Measurements from ENCODE around the gene CNBD2. TPM values are rescaled to one million over a fixed set of nuclear protein-coding genes. Genes with fewer than 3 reads are reported as not detected.

The CNBD2 gene
- total and polyA plus RNA-seq, 10 of the 15 experiments (the other 5 are each of a cell fraction or from before 2014, with no cell fraction given), result 0.86 to 7.4 (median 4.6) TPM

DNA sequence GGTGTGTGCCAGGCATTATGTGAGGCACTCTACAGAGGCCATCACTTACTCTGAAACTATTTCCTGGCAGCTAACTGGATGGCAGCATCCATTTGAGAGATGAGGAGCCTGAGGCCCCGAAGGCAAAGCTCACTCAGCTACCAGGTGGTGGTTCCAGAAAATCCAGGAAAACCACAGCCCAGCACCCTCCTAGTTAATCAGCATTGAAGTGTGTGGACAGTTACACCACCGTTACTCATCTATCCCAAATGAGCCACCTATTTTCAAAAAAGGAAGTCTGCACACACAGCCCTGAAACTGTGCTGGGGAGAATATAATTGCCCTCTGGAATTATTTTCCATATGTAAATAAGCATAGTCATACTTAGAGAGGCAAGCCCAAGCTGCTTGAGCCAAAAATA lies 67.4 kb downstream of the CNBD2 start:
- Histone ChIP-seq H3K4me1 (ENCODE audit: control insufficient read depth, insufficient read depth, low read length) (no peaks in the 10 kb centered on the region), H3K9ac (ENCODE audit: control insufficient read depth, insufficient read depth, low read length) (no peak overlapping the region), H3K4me2 (ENCODE audit: control insufficient read depth, insufficient read depth) (no peak overlapping the region), H3K4me3 (no peak overlapping the region), H3K79me2 (ENCODE audit: control insufficient read depth, insufficient read depth, low read length) (no peaks in the 10 kb centered on the region), H2AFZ (ENCODE audit: control insufficient read depth, low read depth, low read length) (no peak overlapping the region), H3K36me3 (ENCODE audit: control insufficient read depth in 2 of 2, insufficient read depth in 2 of 2, low read length in 1 of 2) (no peaks in the 10 kb centered on the region), H3K27ac (ENCODE audit: control insufficient read depth, insufficient read depth) (no peak overlapping the region), H3K9me3 (replicated peaks; ENCODE audit: control insufficient read depth, insufficient read depth, low read length) (no peaks in the 10 kb centered on the region; the same call in 2 of the 3 replicates), H3K27me3 (replicated peaks in 1 of 2; ENCODE audit: control insufficient read depth in 2 of 2, insufficient read depth in 2 of 2, low read length in 1 of 2) (no peaks in the 10 kb centered on the region), H4K20me1 (ENCODE audit: control insufficient read depth, insufficient read depth) (no peaks in the 10 kb centered on the region)
- intact Hi-C loops (cut with micrococcal nuclease; ENCODE audit: unreplicated experiment) (no loop called here), in situ Hi-C loops (cut with MboI) (no loop called here)
- CTCF ChIA-PET, result interaction anchor here (1.5 kb wide), 1 partner anchor 43 kb away, joined by 3 read pairs; no protein-coding TSS in a partner anchor
- TF ChIP-seq MAX (IDR thresholded peaks at IDR 0.05; ENCODE audit: low read depth, low read length), result no peak
- no peak for TF ChIP-seq ZNF622 (IDR thresholded peaks at IDR 0.05)
- no peak for TF ChIP-seq SPI1 (IDR thresholded peaks at IDR 0.05; ENCODE audit: borderline replicate concordance, insufficient read depth, low read depth, low read length)
- no peak for TF ChIP-seq JUNB (IDR thresholded peaks at IDR 0.05)
- no peak for TF ChIP-seq GATAD2B (conservative IDR thresholded peaks at IDR 0.05; ENCODE audit: low read depth)
- no peak for TF ChIP-seq RCOR1 (conservative IDR thresholded peaks at IDR 0.05; ENCODE audit: low read depth, low read length)
- no peak for TF ChIP-seq CREM (IDR thresholded peaks at IDR 0.05; ENCODE audit: low read depth)
- no peak for TF ChIP-seq POLR2AphosphoS5 (IDR thresholded peaks at IDR 0.05; ENCODE audit: low read length)
- no peak for TF ChIP-seq ASH2L (IDR thresholded peaks at IDR 0.05; ENCODE audit: borderline replicate concordance, low read depth)
- no peak for TF ChIP-seq ZNF384 (IDR thresholded peaks at IDR 0.05; ENCODE audit: borderline replicate concordance, low read depth, low read length)
- TF ChIP-seq, protein P1, sequence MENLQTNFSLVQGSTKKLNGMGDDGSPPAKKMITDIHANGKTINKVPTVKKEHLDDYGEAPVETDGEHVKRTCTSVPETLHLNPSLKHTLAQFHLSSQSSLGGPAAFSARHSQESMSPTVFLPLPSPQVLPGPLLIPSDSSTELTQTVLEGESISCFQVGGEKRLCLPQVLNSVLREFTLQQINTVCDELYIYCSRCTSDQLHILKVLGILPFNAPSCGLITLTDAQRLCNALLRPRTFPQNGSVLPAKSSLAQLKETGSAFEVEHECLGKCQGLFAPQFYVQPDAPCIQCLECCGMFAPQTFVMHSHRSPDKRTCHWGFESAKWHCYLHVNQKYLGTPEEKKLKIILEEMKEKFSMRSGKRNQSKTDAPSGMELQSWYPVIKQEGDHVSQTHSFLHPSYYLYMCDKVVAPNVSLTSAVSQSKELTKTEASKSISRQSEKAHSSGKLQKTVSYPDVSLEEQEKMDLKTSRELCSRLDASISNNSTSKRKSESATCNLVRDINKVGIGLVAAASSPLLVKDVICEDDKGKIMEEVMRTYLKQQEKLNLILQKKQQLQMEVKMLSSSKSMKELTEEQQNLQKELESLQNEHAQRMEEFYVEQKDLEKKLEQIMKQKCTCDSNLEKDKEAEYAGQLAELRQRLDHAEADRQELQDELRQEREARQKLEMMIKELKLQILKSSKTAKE (IDR thresholded peaks at IDR 0.05; ENCODE audit: low read depth, poor library complexity, severe bottlenecking), result no peak
- no peak for TF ChIP-seq JUND (IDR thresholded peaks at IDR 0.05; ENCODE audit: low read depth, low read length)
- TF ChIP-seq, protein P2, sequence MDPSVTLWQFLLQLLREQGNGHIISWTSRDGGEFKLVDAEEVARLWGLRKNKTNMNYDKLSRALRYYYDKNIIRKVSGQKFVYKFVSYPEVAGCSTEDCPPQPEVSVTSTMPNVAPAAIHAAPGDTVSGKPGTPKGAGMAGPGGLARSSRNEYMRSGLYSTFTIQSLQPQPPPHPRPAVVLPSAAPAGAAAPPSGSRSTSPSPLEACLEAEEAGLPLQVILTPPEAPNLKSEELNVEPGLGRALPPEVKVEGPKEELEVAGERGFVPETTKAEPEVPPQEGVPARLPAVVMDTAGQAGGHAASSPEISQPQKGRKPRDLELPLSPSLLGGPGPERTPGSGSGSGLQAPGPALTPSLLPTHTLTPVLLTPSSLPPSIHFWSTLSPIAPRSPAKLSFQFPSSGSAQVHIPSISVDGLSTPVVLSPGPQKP (IDR thresholded peaks at IDR 0.05; ENCODE audit: low read depth, low read length), result no peak
- RAD21 ChIA-PET (ENCODE audit: unreplicated experiment), result no interaction called here
- no TSS peak for BruUV-seq (replicated peaks)
- FAIRE-seq (no peak), ATAC-seq (no peak), DNase-seq (ENCODE audit: low read depth, low spot score) (no peak)
- POLR2A ChIA-PET, result no interaction called here
- SMC1A ChIA-PET (ENCODE audit: uncharacterized antibody, unreplicated experiment), result no interaction called here
- 13% methylated on average over 2 of the region's 2 CpGs for WGBS (ENCODE audit: insufficient coverage, insufficient replicate concordance, low lambda C conversion rate, missing lambda C conversion rate)

All from GM12878 (cell line).